HT1080 (cell line): ENCODE data around the gene ARHGEF6. TPM values are rescaled to one million over a fixed set of nuclear protein-coding genes. Genes with fewer than 3 reads are reported as not detected.

Experiments used
- DNase-seq: peaks from one replicate; pipeline ENCODE4 v3.0.0-alpha.2; 2015; ENCODE audit warnings: low read depth
- total RNA-seq: library from RNA; depleted of rRNA; stranded (reverse); fragments of >200 nt; shearing (Covaris generic); gene quantifications from 2 replicates; pipeline ENCODE4 v1.2.3, GENCODE V29; 2014

The ARHGEF6 gene
- total RNA-seq, 1 experiment from 2014 or later: 3.5 TPM

GRCh38 chrX:136747003-136747986, 33.4 kb downstream of the ARHGEF6 start:
- DNase-seq: peak; percentile 10

GRCh38 chrX:136745215-136746173, 35.2 kb downstream of the ARHGEF6 start:
- DNase-seq: no peak

- DNase-seq: no peak
These were observed 37.9 kb downstream of the ARHGEF6 start for GRCh38 chrX:136742721-136743379.

- no peak for DNase-seq
These were observed 42.5 kb downstream of the ARHGEF6 start for GRCh38 chrX:136738049-136738729.

- no peak for DNase-seq
These were observed 44.0 kb downstream of the ARHGEF6 start for GRCh38 chrX:136736690-136737089.

- no peak for DNase-seq
These were observed 45.1 kb downstream of the ARHGEF6 start for GRCh38 chrX:136735601-136736000.

GRCh38 chrX:136733613-136734012, 47.1 kb downstream of the ARHGEF6 start:
- DNase-seq: no peak

GRCh38 chrX:136731798-136732197, 48.9 kb downstream of the ARHGEF6 start:
- no peak for DNase-seq

- no peak for DNase-seq
These were observed 49.4 kb downstream of the ARHGEF6 start for GRCh38 chrX:136731207-136731782.

- DNase-seq: peak; percentile 18
These were observed 52.3 kb downstream of the ARHGEF6 start for GRCh38 chrX:136728393-136728792.

GRCh38 chrX:136725441-136726104, 55.2 kb downstream of the ARHGEF6 start:
- peak; percentile 52 for DNase-seq

GRCh38 chrX:136718091-136718490, 62.6 kb downstream of the ARHGEF6 start:
- DNase-seq: no peak

GRCh38 chrX:136714626-136715599, 65.8 kb downstream of the ARHGEF6 start:
- DNase-seq: no peak

GRCh38 chrX:136712650-136713310, 68.0 kb downstream of the ARHGEF6 start:
- no peak for DNase-seq

- peak; percentile 50 for DNase-seq
These were observed 69.6 kb downstream of the ARHGEF6 start for GRCh38 chrX:136711147-136711546.

- DNase-seq: no peak
These were observed 70.3 kb downstream of the ARHGEF6 start for GRCh38 chrX:136710325-136710951.

- DNase-seq: no peak
These were observed 72.4 kb downstream of the ARHGEF6 start for GRCh38 chrX:136708348-136708747.
